Common myeloid progenitor, CD34-positive (primary cell): Measurements from ENCODE around the gene PIP4K2A.

Experiments
- CTCF ChIA-PET: fragments of 350-600 bp; sonication (Branson Sonifier 250); formaldehyde crosslinking; loops from one replicate; lab custom pipeline; 2021; ENCODE audit warnings: antibody characterized with exemption; lab: Charles Lee
- POLR2A ChIA-PET: fragments of 350-600 bp; sonication (Branson Sonifier 250); formaldehyde crosslinking; loops from one replicate; lab custom pipeline; 2021; ENCODE audit warnings: antibody characterized with exemption; lab: Charles Lee
- DNase-seq, 3 donors: peaks; one replicate each; pipeline versions ENCODE4 v3.0.0 to v3.0.0-alpha.2; 2013
- H3K27ac ChIP-seq, 2 experiments: 1 replicate in 1 of 2; 2 replicates in 1 of 2; pipeline ENCODE4 v1.7.0; 2013; ENCODE audit warnings: inconsistent platforms in 2 of 2, low read length in 2 of 2, mild to moderate bottlenecking in 2 of 2, low read depth in 1 of 2, moderate library complexity in 1 of 2; ENCODE audit not compliant: severe bottlenecking in 2 of 2, insufficient read depth in 1 of 2, poor library complexity in 1 of 2
- H3K27me3 ChIP-seq, 5 experiments: replicated peaks in 2 of 5; 1 replicate in 3 of 5; 2 replicates in 2 of 5; pipeline versions ENCODE4 v1.6.1 to v1.7.0; 2013; ENCODE audit warnings: low read length in 4 of 5, mild to moderate bottlenecking in 2 of 5, moderate library complexity in 2 of 5, inconsistent platforms in 1 of 5; ENCODE audit not compliant: insufficient read depth in 5 of 5, control insufficient read depth in 4 of 5
- H3K36me3 ChIP-seq, 4 experiments: 1 replicate in 2 of 4; 2 replicates in 2 of 4; pipeline versions ENCODE4 v1.6.1 to v1.7.0; 2013; ENCODE audit warnings: low read length in 3 of 4, control low read depth in 1 of 4, mild to moderate bottlenecking in 1 of 4; ENCODE audit not compliant: control insufficient read depth in 4 of 4, insufficient read depth in 4 of 4
- H3K4me1 ChIP-seq, 4 experiments: 1 replicate in 3 of 4; 2 replicates in 1 of 4; pipeline versions ENCODE4 v1.6.1 to v1.7.1; 2013; ENCODE audit warnings: low read length in 3 of 4, mild to moderate bottlenecking in 3 of 4, control low read depth in 1 of 4, inconsistent platforms in 1 of 4, moderate library complexity in 1 of 4; ENCODE audit not compliant: control insufficient read depth in 4 of 4, insufficient read depth in 4 of 4; ENCODE audit errors: control extremely low read depth in 1 of 4
- H3K4me3 ChIP-seq, 7 experiments: 1 replicate in 4 of 7; 2 replicates in 3 of 7; pipeline versions ENCODE4 v1.5.1 to v1.7.0; 2013; ENCODE audit warnings: mild to moderate bottlenecking in 7 of 7, low read length in 6 of 7, moderate library complexity in 6 of 7, inconsistent platforms in 2 of 7, low read depth in 2 of 7, control low read depth in 1 of 7; ENCODE audit not compliant: insufficient read depth in 4 of 7, control insufficient read depth in 1 of 7; ENCODE audit errors: extremely low read depth in 1 of 7
- H3K9me3 ChIP-seq, 5 experiments: 1 replicate in 4 of 5; 2 replicates in 1 of 5; pipeline versions ENCODE4 v1.6.1 to v1.7.1; 2013; ENCODE audit warnings: low read length in 4 of 5, mild to moderate bottlenecking in 2 of 5, inconsistent platforms in 1 of 5, low read depth in 1 of 5, moderate library complexity in 1 of 5; ENCODE audit not compliant: control insufficient read depth in 4 of 5, insufficient read depth in 2 of 5; ENCODE audit errors: control extremely low read depth in 1 of 5
- WGBS: methylation state at CpG from one replicate; pipeline ENCODE4 v1.1.5; 2013; ENCODE audit not compliant: insufficient coverage; 5-methylcytosine and 5-hydroxymethylcytosine counted together

The PIP4K2A gene

GRCh38 chr10:22736134-22736533 is 21.8 kb upstream of the PIP4K2A start:
- Histone ChIP-seq H3K4me1 (no peaks in the 10 kb centered on the region), H3K27me3 (no peaks in the 10 kb centered on the region), H3K36me3 (no peaks in the 10 kb centered on the region), H3K4me3 (no peak overlapping the region), H3K27ac (no peak overlapping the region), H3K9me3 (peaks cover 0 to 4% (median 0%) of the 10 kb centered on the region in 5 experiments)
- ChIA-PET POLR2A (no interaction called here), CTCF (no interaction called here)
- no peak for DNase-seq

DNA sequence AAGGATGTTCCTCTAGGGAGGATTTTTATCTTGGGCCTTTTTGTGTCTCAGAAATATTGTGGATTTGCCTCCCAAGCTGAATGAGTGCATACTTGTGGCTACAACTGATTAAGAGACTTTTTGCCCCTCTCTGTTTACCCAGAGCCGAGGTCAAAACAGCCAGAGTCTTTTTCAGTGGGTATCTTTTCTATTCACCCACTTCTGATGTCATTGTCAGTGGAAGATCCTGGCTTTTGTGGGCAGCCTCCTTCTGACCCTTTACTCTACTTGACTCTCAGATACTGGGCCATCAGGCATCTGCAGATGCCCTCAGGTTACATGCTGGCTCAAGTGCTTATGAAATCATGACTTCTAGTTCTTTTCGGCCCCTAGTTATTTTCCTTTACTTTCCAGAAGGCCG is 19.6 kb upstream of the PIP4K2A start:
- ChIA-PET CTCF (no interaction called here), POLR2A (no interaction called here)
- H3K27me3 ChIP-seq: no peaks in the 10 kb centered on the region
- 100% methylated on average over 1 of the region's 3 CpGs for WGBS
- H3K4me3 ChIP-seq: no peak overlapping the region
- H3K36me3 ChIP-seq: no peaks in the 10 kb centered on the region
- no peak for DNase-seq
- H3K27ac ChIP-seq: no peak overlapping the region
- H3K4me1 ChIP-seq: no peaks in the 10 kb centered on the region
- no peaks in the 10 kb centered on the region for H3K9me3 ChIP-seq

DNA sequence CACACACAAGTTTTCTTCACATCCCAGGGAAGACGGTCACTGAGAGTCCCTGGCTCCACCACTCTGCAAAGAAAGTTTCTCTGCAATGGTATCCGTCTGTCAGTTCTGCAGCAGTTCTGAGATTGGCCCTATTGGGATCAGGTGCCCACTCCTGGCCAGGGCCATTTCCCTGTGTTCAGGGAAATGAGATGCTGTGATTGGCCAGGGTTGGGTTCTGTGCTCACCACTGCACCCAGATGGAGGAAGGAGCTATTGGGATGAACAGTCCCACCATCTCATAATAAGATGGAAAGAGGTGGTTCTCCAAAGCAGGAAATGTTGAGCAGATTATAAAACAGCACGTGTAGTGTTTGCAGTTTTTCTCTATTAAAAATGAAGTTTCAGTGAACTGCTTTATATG is 13.3 kb upstream of the PIP4K2A start:
- H3K27ac ChIP-seq: no peak overlapping the region
- H3K27me3 ChIP-seq: no peaks in the 10 kb centered on the region
- H3K4me1 ChIP-seq: peaks cover 7 to 15% (median 10%) of the 10 kb centered on the region in 4 experiments
- ChIA-PET CTCF (no interaction called here), POLR2A (no interaction called here)
- WGBS: 86% methylated on average over 3 of the region's 3 CpGs
- H3K9me3 ChIP-seq: no peaks in the 10 kb centered on the region
- DNase-seq: no peak
- no peak overlapping the region for H3K4me3 ChIP-seq
- no peaks in the 10 kb centered on the region for H3K36me3 ChIP-seq

DNA sequence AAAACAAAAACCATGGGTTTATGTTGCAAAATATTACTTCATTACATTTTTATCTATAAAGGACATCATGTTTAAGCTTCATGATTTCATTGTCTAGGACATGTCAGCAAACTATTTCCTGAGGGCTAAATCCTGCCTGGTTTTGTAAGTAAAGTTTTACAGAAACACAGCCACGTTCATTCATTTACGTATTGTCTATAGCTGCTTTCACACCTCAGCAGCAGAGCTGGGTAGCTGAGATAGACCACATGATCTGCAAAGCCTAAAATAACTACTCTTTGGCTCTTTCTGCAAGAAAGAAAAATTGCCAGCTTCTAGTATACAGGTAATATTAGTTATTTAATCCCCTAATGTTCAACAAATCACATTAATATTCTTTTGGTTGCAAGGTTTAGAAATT is 12.7 kb upstream of the PIP4K2A start:
- Histone ChIP-seq H3K27me3 (no peaks in the 10 kb centered on the region), H3K27ac (no peak overlapping the region), H3K4me1 (peaks cover 7 to 19% (median 11%) of the 10 kb centered on the region in 4 experiments), H3K4me3 (no peak overlapping the region), H3K36me3 (no peaks in the 10 kb centered on the region), H3K9me3 (no peaks in the 10 kb centered on the region)
- ChIA-PET POLR2A (no interaction called here), CTCF (no interaction called here)
- WGBS: no CpG with 5 or more reads among the region's 2 CpGs
- DNase-seq: no peak

DNA sequence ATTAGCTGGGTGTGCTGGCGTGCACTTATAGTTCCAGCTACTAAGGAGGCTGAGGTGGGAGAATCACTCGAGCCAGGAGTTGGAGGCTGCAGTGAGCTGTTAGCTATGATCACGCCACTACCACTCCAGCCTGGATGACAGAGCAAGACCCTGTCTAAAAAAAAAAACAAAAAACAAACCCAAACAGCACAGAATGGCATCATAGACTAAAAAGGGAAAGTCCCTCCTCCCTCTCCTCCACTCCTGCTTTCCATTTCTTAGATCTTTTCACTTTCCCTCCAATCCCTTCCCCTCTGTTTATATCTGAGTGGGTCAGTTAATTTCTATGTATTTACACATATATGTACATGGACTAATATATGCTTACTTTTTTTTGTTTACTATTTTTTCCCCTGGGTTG is 10.4 kb upstream of the PIP4K2A start:
- DNase-seq: no peak
- H3K4me1 ChIP-seq: peaks cover 7 to 25% (median 13%) of the 10 kb centered on the region in 4 experiments
- H3K4me3 ChIP-seq: no peak overlapping the region
- no peak overlapping the region for H3K27ac ChIP-seq
- ChIA-PET POLR2A (interaction anchor here (0.7 kb wide), 1 partner anchor 9 kb away, joined by 5 read pairs; no protein-coding TSS in a partner anchor), CTCF (interaction anchor here (0.9 to 1.3 kb wide), 2 partner anchors 17 to 188 kb away, joined by 4 read pairs; no protein-coding TSS in a partner anchor)
- H3K27me3 ChIP-seq: no peaks in the 10 kb centered on the region
- WGBS: 100% methylated on average over 2 of the region's 3 CpGs
- H3K36me3 ChIP-seq: no peaks in the 10 kb centered on the region
- H3K9me3 ChIP-seq: no peaks in the 10 kb centered on the region

GRCh38 chr10:22723783-22724182 is 9.4 kb upstream of the PIP4K2A start:
- Histone ChIP-seq H3K4me3 (no peak overlapping the region), H3K9me3 (no peaks in the 10 kb centered on the region), H3K4me1 (peaks cover 7 to 25% (median 13%) of the 10 kb centered on the region in 4 experiments), H3K27me3 (no peaks in the 10 kb centered on the region), H3K27ac (no peak overlapping the region), H3K36me3 (no peaks in the 10 kb centered on the region)
- DNase-seq: no peak
- WGBS: no CpG with 5 or more reads among the region's 6 CpGs
- POLR2A ChIA-PET: no interaction called here
- CTCF ChIA-PET: interaction anchor here (0.7 to 1.4 kb wide), 2 partner anchors 69 to 728 kb away, joined by 3 to 4 read pairs; no protein-coding TSS in a partner anchor

- Histone ChIP-seq H3K36me3 (no peaks in the 10 kb centered on the region), H3K27ac (no peak overlapping the region), H3K27me3 (no peaks in the 10 kb centered on the region), H3K4me3 (peak overlapping the region in 2 of 7 experiments; percentile 24 to 38), H3K9me3 (no peaks in the 10 kb centered on the region), H3K4me1 (peaks cover 7 to 25% (median 13%) of the 10 kb centered on the region in 4 experiments)
- ChIA-PET CTCF (interaction anchor here (0.7 to 1.4 kb wide), 2 partner anchors 69 to 728 kb away, joined by 3 to 4 read pairs; no protein-coding TSS in a partner anchor), POLR2A (no interaction called here)
- WGBS: 0% methylated on average over 3 of the region's 5 CpGs
- DNase-seq: peak; percentile 33 to 66 (median 48)
Observed at GRCh38 chr10:22723343-22723779, 9.0 kb upstream of the PIP4K2A start.
